Measurements from ENCODE around the gene ELK3.

The ELK3 gene

GRCh38 chr12:96208801-96209549 lies 14.8 kb downstream of the ELK3 start:
- Histone ChIP-seq H3K27me3 (ENCODE audit: insufficient read depth, low read length, poor library complexity) (no peaks in the 10 kb centered on the region), H3K36me3 (ENCODE audit: insufficient read depth, low read length) (no peaks in the 10 kb centered on the region), H2AFZ (ENCODE audit: low read depth, low read length) (no peak overlapping the region), H3K4me1 (ENCODE audit: insufficient read depth, low read length) (peaks cover 46% of the 10 kb centered on the region), H3K79me2 (ENCODE audit: insufficient read depth, low read length) (peaks cover 27% of the 10 kb centered on the region), H4K20me1 (ENCODE audit: insufficient read depth, low read length) (peaks cover 11% of the 10 kb centered on the region; the same call in 1 of the 2 replicates), H3K9me3 (ENCODE audit: insufficient read depth, low read length, severe bottlenecking) (no peaks in the 10 kb centered on the region), H3K27ac (ENCODE audit: low read length) (no peak overlapping the region), H3K4me3 (ENCODE audit: low read depth in 1 of 2, low read length in 2 of 2) (no peak overlapping the region), H3K4me2 (ENCODE audit: insufficient read depth, low read length) (no peak overlapping the region), H3K9ac (ENCODE audit: low read depth, low read length) (no peak overlapping the region)
- TF ChIP-seq EZH2 (IDR thresholded peaks at IDR 0.05; ENCODE audit: borderline replicate concordance, low read depth, low read length, severe bottlenecking) = no peak
- TF ChIP-seq CTCF (IDR thresholded peaks at IDR 0.05; ENCODE audit: borderline replicate concordance, extremely low read depth, low read length, poor library complexity, severe bottlenecking) = no peak
- DNase-seq = peak; percentile 34
- ATAC-seq (ENCODE audit: insufficient read depth, low read depth) = peak; percentile 43; the same call in 2 of the 3 replicates

- TF ChIP-seq CTCF (IDR thresholded peaks at IDR 0.05; ENCODE audit: borderline replicate concordance, extremely low read depth, low read length, poor library complexity, severe bottlenecking) (no peak), EZH2 (IDR thresholded peaks at IDR 0.05; ENCODE audit: borderline replicate concordance, low read depth, low read length, severe bottlenecking) (no peak)
- H4K20me1 ChIP-seq (ENCODE audit: insufficient read depth, low read length) = peaks cover 5% of the 10 kb centered on the region; the same call in 1 of the 2 replicates
- DNase-seq = no peak
- H3K36me3 ChIP-seq (ENCODE audit: insufficient read depth, low read length) = no peaks in the 10 kb centered on the region
- no peaks in the 10 kb centered on the region for H3K9me3 ChIP-seq (ENCODE audit: insufficient read depth, low read length, severe bottlenecking)
- H2AFZ ChIP-seq (ENCODE audit: low read depth, low read length) = no peak overlapping the region
- no peak for ATAC-seq (ENCODE audit: insufficient read depth, low read depth)
- H3K4me1 ChIP-seq (ENCODE audit: insufficient read depth, low read length) = peaks cover 54% of the 10 kb centered on the region
- no peak overlapping the region for H3K4me2 ChIP-seq (ENCODE audit: insufficient read depth, low read length)
- H3K9ac ChIP-seq (ENCODE audit: low read depth, low read length) = no peak overlapping the region
- H3K79me2 ChIP-seq (ENCODE audit: insufficient read depth, low read length) = peaks cover 27% of the 10 kb centered on the region
- H3K4me3 ChIP-seq (ENCODE audit: low read depth in 1 of 2, low read length in 2 of 2) = no peak overlapping the region
- H3K27me3 ChIP-seq (ENCODE audit: insufficient read depth, low read length, poor library complexity) = no peaks in the 10 kb centered on the region
- peak overlapping the region; percentile 11; the same call in 1 of the 2 replicates for H3K27ac ChIP-seq (ENCODE audit: low read length)
These were observed 16.3 kb downstream of the ELK3 start for GRCh38 chr12:96210376-96211055.

GRCh38 chr12:96211988-96212387 lies 17.8 kb downstream of the ELK3 start:
- DNase-seq (peak; percentile 58), ATAC-seq (ENCODE audit: insufficient read depth, low read depth) (peak; percentile 70)
- peak overlapping the region; percentile 59 for H3K4me2 ChIP-seq (ENCODE audit: insufficient read depth, low read length)
- peaks cover 8% of the 10 kb centered on the region; the same call in 1 of the 2 replicates for H4K20me1 ChIP-seq (ENCODE audit: insufficient read depth, low read length)
- peaks cover 53% of the 10 kb centered on the region for H3K4me1 ChIP-seq (ENCODE audit: insufficient read depth, low read length)
- peak overlapping the region in 1 of 2 experiments; percentile 40; a peak in 2 of 4 replicates for H3K4me3 ChIP-seq (ENCODE audit: low read depth in 1 of 2, low read length in 2 of 2)
- no peaks in the 10 kb centered on the region for H3K27me3 ChIP-seq (ENCODE audit: insufficient read depth, low read length, poor library complexity)
- H2AFZ ChIP-seq (ENCODE audit: low read depth, low read length) = peak overlapping the region; percentile 41; the same call in 1 of the 2 replicates
- H3K9me3 ChIP-seq (ENCODE audit: insufficient read depth, low read length, severe bottlenecking) = no peaks in the 10 kb centered on the region
- H3K9ac ChIP-seq (ENCODE audit: low read depth, low read length) = peak overlapping the region; percentile 13
- H3K27ac ChIP-seq (ENCODE audit: low read length) = peak overlapping the region; percentile 76
- TF ChIP-seq CTCF (IDR thresholded peaks at IDR 0.05; ENCODE audit: borderline replicate concordance, extremely low read depth, low read length, poor library complexity, severe bottlenecking) = no peak
- H3K36me3 ChIP-seq (ENCODE audit: insufficient read depth, low read length) = no peaks in the 10 kb centered on the region
- peaks cover 27% of the 10 kb centered on the region for H3K79me2 ChIP-seq (ENCODE audit: insufficient read depth, low read length)
